ENCODE measurements around the gene ZNF268. TPM values are rescaled to one million over a fixed set of nuclear protein-coding genes. Genes with fewer than 3 reads are reported as not detected.
A peak's percentile ranks its signal among the peaks of the same experiment; 100 is the strongest.

The ZNF268 gene
- total and polyA plus RNA-seq, 2 of the 13 experiments (the other 11 are each of a cell fraction or from before 2014, with no cell fraction given), result 7.6 to 31.3 TPM

GRCh38 chr12:133181238-133181959 lies at the start of gene ZNF268 (continued):
- no peak for TF ChIP-seq SNAPC4 (CRISPR knock-in tag; IDR thresholded peaks at IDR 0.05)
- no peak for TF ChIP-seq ZNF264 (CRISPR knock-in tag; IDR thresholded peaks at IDR 0.05)
- TF ChIP-seq SATB2 (CRISPR knock-in tag; IDR thresholded peaks at IDR 0.05), result no peak
- TF ChIP-seq MAF1 (CRISPR knock-in tag; IDR thresholded peaks at IDR 0.05; ENCODE audit: borderline replicate concordance), result no peak
- TF ChIP-seq RORA (CRISPR knock-in tag; IDR thresholded peaks at IDR 0.05), result no peak
- no peak for TF ChIP-seq ZNF34 (CRISPR knock-in tag; IDR thresholded peaks at IDR 0.05; ENCODE audit: borderline replicate concordance)
- peak; percentile 54; the same call in 1 of the 2 replicates for TF ChIP-seq ZBTB38 (CRISPR knock-in tag; IDR thresholded peaks at IDR 0.05)
- no peak for TF ChIP-seq SP1 (IDR thresholded peaks at IDR 0.05)
- TF ChIP-seq SP1 (CRISPR knock-in tag; IDR thresholded peaks at IDR 0.05), result peak; percentile 59; the same call in 1 of the 2 replicates
- no peak for TF ChIP-seq GLI4 (CRISPR knock-in tag; IDR thresholded peaks at IDR 0.05; ENCODE audit: borderline replicate concordance)
- TF ChIP-seq ZFP82 (CRISPR knock-in tag; IDR thresholded peaks at IDR 0.05; ENCODE audit: borderline replicate concordance), result peak; percentile 70; the same call in 1 of the 2 replicates
- peak; percentile 83; the same call in 1 of the 2 replicates for TF ChIP-seq ZNF44 (CRISPR knock-in tag; IDR thresholded peaks at IDR 0.05)
- TF ChIP-seq CREBL2 (CRISPR knock-in tag; IDR thresholded peaks at IDR 0.05; ENCODE audit: borderline replicate concordance), result no peak
- no peak for TF ChIP-seq ZFP36L1 (CRISPR knock-in tag; IDR thresholded peaks at IDR 0.05)
- TF ChIP-seq SIX1 (CRISPR knock-in tag; IDR thresholded peaks at IDR 0.05; ENCODE audit: borderline replicate concordance), result no peak
- no peak for TF ChIP-seq GATA4 (IDR thresholded peaks at IDR 0.05; ENCODE audit: borderline replicate concordance, low read depth)
- TF ChIP-seq ZNF225 (CRISPR knock-in tag; IDR thresholded peaks at IDR 0.05), result 0 out of 2 replicates have a peak, but pooled peaks have one; percentile 17
- TF ChIP-seq HMGXB4 (CRISPR knock-in tag; IDR thresholded peaks at IDR 0.05; ENCODE audit: borderline replicate concordance in 1 of 2, low read depth in 1 of 2), result peak; percentile 77 to 79
- TF ChIP-seq WIZ (CRISPR knock-in tag; IDR thresholded peaks at IDR 0.05), result no peak
- TF ChIP-seq THAP11 (CRISPR knock-in tag; IDR thresholded peaks at IDR 0.05), result peak; percentile 100
- peak; percentile 34; the same call in 1 of the 2 replicates for TF ChIP-seq SP2 (CRISPR knock-in tag; IDR thresholded peaks at IDR 0.05)
- no peak for TF ChIP-seq KAT2B (IDR thresholded peaks at IDR 0.05; ENCODE audit: borderline replicate concordance, low read depth, low read length)
- peak; percentile 95 for TF ChIP-seq ELF1 (CRISPR knock-in tag; IDR thresholded peaks at IDR 0.05)

Data from HepG2 (cell line).